HG02588 (cell line): ENCODE data around the gene HLCS.

Experiments
- ATAC-seq: cut with Tn5 transposase; IDR thresholded peaks from one replicate; pipeline ENCODE4 v1.9.1; 2021; ENCODE audit warnings: mild to moderate bottlenecking, moderate library complexity; ENCODE audit not compliant: unreplicated experiment

The HLCS gene

GRCh38 chr21:36851121-36851520 lies 115.3 kb downstream of the HLCS start:
- no peak for ATAC-seq

DNA sequence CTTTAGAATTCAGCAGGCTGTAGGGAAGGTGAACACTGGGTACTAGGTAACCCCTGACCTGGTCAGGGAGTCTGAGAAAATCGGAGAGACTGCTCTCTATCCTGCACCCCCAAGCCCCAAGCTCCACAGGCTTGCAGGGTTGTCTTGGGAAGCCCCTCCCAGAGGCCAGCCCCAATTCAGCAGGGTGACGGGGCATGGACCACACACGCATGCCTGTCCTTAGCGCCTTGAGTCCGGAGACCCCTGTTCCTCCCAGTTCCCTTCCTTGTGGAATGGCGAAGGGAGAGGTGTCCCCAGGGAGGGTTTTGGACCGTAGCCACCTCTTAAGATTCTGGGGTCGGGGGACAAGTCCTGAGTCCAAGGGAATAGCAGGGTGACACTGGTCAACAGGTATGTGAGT lies 116.1 kb downstream of the HLCS start:
- no peak for ATAC-seq

DNA sequence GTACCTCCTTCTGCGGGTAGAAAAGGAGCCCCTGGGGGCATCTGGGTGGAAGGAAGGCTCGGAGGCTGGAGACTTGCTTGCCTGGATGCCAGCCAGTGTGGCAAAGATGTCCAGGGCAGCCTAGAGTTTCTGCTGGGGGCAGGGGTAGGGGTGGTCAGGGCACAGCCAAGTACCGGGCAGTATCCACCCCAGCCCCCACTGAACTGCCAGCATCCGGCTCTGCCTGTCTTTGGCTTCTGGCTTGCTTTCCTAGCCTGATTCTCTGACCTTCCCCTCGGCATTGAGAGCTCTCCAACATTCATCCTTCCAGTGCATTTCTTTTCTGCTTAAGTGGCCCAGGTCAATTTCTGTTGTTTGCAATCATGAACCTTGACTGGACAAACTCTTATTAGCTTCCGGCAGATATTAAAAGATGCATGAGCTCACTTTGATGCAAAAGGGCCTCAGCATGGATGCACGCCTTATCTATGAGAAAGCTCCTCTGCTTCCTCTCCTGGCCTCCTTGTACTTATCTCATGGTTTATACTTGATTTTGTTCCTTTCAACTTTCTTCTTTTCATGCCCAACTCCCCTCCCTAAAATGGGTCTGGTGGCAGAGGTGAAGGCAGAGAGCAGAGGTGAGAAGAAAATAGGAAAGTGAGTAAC lies 116.9 kb downstream of the HLCS start:
- ATAC-seq = no peak

GRCh38 chr21:36848730-36849274 lies 117.7 kb downstream of the HLCS start:
- no peak for ATAC-seq

- no peak for ATAC-seq
Measured at GRCh38 chr21:36847189-36847588, 119.3 kb downstream of the HLCS start.

DNA sequence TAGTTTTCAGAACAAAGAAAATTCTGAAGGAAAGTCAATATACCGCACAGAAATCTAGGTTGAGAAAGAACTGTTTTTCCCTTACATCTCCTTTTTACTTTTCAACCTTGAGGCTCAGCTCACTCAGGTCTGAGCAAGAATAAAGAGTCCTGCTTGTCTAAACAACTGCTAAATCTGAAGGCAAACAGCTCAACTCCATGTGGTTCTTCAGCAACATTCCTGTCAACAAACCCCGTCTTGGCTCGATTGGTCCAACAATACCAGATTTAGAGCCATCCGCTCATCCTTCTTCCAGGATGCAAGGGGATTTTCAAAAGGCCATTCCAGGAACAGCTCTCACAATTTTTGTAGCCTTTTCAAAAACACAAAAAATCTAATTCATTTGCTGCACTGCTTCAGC lies 119.8 kb downstream of the HLCS start:
- ATAC-seq = no peak

DNA sequence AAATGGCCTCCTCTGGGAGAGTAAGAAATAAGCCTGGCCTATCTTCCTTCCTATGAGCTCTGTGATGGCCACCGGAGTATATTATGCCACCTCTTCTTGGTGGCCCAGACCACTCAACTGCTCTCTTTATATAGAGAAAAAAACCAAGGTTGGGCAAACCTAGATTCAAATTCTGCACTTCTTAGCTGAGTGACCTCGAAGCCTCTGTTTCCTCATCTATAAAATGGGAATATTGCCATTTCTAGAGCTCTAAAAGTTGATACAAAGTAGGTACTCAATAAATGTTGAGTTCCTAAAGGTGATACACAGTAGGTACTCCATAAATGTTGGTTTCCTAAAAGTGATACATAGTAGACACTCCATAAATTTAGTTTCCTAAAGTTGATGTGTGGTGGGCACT lies 120.7 kb downstream of the HLCS start:
- no peak for ATAC-seq

GRCh38 chr21:36845070-36845469 lies 121.4 kb downstream of the HLCS start:
- no peak for ATAC-seq

DNA sequence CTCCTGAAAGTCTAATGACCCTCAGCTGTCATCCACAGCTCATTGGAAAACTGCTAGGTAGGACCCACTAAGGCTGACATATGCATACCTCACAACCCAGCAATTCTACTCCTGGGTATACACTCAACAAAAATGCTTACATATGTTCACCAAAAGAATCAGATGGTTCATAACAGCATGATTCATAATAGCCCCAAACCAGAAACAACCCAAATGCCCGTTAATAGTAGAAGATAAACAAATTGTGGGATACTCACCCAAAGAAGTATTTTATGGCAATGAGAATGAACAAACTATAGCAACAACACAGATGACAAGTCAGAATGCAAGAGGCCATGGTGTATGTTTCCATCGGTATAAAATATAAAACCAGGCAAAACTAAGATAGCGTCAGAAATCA lies 124.6 kb downstream of the HLCS start:
- no peak for ATAC-seq

- ATAC-seq = no peak
Measured at GRCh38 chr21:36839735-36840134, 126.7 kb downstream of the HLCS start.

GRCh38 chr21:36839123-36839522 lies 127.3 kb downstream of the HLCS start:
- ATAC-seq = no peak

- no peak for ATAC-seq
Measured at GRCh38 chr21:36835383-36835795, 131.1 kb downstream of the HLCS start.

DNA sequence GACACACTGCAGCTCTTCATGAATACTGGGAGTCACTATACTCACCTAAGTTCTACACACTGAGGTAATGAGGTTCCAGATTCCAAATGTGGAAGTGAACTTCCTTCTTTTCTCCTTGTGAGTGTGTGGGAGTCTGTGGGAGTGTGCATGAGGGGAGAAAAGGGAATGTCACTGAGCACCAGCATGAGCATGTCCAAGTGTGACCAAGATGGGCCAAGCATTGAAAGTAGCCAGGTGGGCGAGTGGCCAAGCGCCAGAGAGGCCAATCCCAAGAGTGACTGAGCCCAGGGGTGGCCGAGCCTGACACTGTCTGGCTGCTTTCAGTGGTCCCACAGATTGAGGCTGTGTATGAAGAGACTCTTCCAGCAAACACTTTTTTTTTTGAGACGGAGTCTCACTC lies 132.3 kb downstream of the HLCS start:
- ATAC-seq = no peak

- no peak for ATAC-seq
Measured at GRCh38 chr21:36830100-36830499, 136.4 kb downstream of the HLCS start.

DNA sequence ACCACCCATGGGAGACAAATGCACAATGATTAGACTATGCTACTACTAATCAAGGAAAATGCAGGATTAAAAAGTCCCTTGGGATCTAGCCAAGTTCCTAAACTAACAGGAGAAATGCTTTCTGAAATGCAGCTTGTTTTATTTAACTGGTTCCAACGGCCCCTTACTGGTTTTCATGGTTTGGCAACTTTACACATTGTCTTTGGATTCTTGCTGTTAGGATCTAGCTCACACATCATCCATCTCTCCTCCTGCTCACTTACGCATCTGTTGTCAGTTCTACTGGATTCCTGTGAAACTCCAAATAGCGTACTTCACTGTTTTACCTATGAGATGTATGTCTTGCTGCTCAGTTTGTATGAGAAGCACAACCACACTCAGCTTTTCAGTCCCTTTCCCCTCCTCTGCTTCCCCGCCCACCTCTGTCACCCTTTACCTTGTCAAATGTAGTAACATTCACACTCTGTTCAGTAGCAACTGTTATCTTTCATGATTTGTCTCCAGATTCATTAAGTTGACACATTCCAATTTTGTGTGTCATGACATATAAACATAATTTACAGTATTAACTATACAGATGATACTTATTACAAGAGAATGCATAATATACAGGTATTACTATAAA lies 137.5 kb downstream of the HLCS start:
- ATAC-seq = no peak

DNA sequence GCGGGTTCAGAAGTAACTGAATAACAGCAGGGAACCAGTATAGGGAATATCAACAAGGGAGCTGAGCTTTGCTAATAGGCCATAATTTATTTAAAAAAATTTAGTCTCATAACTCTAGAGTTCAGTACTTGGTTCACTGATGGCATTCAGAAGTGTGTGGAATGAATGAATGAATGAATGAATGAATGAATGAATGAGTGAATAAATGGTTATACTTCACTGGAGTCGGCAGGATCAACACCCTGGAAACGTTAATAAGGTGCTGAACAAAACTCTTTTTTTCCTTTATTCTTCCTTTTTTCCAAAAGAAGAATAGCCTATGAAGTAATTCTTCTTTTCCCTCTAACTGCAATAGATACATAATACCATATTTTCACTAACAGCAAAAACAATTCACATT lies 138.3 kb downstream of the HLCS start:
- no peak for ATAC-seq

GRCh38 chr21:36825658-36826057 lies 140.8 kb downstream of the HLCS start:
- ATAC-seq = no peak

GRCh38 chr21:36821032-36821299 lies 145.5 kb downstream of the HLCS start:
- no peak for ATAC-seq

- no peak for ATAC-seq
Measured at GRCh38 chr21:36820176-36821031, 146.1 kb downstream of the HLCS start.

- no peak for ATAC-seq
Measured at GRCh38 chr21:36817732-36818450, 148.6 kb downstream of the HLCS start.

DNA sequence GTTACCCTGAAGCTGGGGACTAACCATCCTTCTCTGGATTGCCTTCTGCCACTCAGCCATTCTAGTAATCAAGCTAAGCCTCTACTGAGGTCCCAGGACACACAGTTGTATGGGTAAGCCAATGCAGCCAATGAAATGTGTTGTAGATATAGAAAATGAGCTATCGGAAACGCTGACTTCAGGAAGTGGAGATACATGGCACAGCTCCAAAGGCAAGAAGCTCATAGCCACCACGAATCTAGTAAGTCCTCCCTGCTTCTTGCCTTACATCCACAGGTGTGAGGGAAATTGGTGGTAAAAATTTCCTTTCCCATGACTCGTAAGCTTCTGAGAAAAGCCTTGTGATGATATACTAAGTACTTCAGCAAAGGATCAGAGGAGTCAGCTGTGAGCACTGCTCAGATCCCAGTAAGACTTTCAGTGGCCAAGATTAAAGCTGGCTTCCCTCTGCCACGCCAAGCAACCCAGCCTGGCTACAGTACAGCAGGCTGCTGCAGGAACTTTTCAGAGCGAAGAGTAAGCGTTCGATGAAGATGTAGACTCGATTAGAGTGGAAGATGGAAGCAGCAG lies 149.8 kb downstream of the HLCS start:
- no peak for ATAC-seq
